NCI-H2227 (cell line): ENCODE measurements around the gene TSHB.

ENCODE experiments used
- DNase-seq: peaks from one replicate; lab custom pipeline; 2025; ENCODE audit not compliant: unreplicated experiment; lab: John Stamatoyannopoulos, UW

The TSHB gene

DNA sequence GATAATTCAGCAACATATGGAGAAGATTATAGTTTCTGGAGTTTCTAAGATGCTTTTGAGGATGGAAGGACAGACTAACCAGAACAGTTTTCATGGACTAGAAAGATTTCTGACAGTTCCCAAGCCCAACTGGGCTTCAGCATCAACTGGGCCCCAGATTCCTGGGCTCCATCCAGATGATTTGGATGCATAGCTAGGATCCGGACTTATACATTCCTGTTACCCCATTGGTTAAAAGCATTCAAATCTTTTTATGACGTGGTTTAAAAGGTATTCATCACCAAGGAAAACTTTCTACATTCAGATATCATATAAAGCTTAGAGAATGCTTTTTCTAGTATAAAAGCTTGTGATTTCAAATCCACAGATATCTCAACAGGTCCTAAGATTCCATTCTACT, 29.7 kb downstream of the TSHB start:
- DNase-seq = no peak

DNA sequence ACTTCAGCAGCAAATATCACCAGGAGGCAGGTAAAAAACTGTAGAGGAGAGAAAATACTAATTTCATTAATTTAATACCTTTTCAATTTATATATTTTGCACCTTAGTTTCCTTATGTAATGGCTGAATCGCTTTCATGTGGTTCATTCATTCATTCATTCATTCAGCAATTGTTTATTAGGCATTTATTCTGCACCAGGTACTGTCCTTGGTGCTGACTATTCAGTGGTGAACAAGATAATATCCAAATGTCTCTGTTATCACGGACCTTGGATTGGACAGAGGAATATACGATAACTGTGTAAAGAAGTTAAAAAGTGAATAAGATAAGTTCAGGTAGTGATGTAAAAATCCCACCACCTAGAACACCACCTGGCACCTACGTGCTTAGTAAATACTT, 30.9 kb downstream of the TSHB start:
- no peak for DNase-seq

DNA sequence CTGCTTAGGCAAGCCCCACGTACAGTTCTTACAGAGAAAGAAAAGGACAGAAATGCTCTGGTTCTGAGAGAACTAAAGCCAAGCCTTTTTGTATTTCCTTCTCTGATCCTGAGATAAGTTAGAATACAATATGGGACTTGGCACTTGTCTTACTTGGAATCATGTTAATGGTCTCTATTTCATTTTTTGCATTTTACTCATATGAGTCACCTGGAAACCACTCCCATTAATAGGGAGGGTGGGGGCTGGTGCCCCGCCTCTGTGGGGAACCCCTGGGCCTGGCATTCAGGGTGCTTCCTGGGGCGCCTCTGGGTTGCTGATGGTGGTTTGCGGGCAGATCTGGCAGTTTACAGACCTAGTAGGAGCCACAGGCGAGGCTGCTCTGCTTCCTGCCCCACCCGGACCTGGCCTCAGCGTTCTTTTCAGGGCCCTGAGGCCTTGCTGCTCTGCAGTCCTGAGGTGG, 32.9 kb downstream of the TSHB start:
- no peak for DNase-seq

DNA sequence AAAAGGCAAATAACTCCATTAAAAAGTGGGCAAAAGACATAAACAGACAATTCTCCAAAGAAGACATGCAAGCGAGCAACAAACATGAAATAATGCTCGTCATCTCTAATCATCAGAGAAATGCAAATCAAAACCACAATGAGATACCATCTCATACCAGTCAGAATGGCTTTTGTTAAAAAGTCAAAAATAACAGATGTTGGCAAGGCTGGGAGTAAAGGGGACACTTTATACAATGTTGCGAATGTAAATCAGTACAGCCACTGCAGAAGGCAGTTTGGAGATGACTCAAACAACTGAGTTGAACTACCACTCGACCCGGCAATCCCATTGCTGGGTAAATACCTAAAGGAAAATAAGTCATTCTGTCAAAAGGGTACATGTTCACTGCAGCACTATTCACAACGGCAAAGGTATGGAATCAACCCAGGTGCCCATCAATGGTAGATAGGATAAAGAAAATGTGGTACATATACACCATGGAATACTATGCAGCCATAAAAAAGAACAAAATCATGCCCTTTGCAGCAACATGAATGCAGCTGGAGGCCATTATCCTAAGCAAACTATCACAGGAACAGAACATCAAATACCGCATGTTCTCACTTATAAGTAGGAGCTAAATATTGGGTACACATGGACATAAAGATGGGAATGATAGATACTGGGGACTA, 33.7 kb downstream of the TSHB start:
- no peak for DNase-seq

DNA sequence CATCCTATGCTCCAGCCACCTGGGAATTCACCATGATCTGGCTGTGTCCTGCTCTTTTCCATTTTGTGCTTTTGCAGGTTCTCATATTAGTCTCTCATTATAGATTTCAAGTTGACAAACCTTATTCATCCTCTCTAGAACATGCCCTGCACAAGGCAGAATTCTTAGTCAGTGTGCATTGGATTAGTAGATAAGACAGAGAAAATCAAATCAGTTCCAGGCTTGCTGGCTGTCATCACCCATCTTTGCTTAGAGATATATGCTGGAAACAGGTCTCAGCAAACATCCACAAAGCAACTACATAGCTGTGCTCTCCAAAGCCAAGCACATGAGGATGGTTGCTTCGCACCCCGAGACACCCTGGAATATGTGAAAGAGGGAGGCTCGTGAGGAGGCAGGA, 34.8 kb downstream of the TSHB start:
- no peak for DNase-seq

DNA sequence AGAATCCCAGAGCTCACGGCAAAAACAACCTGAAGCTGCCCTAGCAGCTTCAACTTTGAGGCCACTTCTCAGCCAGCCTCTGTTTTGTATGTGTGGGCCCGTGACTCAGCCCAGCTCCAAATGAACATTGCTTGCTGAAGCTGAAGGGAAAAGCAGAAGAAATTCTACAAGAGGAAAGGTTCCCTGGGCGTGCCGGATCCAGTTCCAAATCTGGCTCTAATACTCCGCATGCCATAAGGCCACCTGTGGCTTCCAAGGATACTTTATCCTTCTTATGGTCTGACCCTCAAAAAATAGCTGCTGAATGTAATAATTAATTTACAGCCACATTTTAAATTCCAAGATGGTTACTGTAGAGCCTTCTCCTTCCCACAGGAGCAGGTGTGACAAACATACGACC, 35.4 kb downstream of the TSHB start:
- no peak for DNase-seq

DNA sequence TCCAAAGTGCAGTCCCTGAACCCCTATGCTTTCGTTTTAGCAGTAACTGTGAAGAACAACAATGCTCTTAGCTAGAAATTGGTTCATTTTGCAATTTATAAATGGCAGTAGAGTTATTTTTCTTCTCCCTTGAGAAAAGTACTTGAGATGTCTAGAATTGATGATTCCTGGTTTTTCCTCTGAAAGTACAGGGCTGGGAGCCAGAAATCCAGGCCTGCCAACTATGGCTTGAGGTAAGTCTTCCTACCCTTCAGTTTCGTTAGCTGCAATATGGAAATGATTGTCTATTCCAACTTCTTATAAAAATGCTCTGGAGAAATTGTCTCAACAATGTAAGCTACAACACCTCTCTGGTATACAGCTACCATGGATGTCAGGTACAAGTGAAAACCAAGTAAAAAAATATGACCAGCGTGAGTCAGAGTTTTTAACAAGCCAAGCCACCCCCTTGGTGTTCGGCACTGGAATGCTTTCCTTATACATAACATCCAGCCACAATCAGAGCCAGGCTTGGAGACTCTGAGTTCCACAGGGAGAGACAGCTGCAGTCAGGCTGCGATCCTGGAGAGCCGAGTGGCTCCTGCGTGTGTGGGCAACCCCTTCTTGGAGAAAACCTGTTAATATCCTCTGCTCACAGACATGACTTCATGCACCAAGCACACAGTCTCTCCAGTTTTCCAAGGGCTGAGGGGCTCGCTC, 37.7 kb downstream of the TSHB start:
- DNase-seq = no peak

DNA sequence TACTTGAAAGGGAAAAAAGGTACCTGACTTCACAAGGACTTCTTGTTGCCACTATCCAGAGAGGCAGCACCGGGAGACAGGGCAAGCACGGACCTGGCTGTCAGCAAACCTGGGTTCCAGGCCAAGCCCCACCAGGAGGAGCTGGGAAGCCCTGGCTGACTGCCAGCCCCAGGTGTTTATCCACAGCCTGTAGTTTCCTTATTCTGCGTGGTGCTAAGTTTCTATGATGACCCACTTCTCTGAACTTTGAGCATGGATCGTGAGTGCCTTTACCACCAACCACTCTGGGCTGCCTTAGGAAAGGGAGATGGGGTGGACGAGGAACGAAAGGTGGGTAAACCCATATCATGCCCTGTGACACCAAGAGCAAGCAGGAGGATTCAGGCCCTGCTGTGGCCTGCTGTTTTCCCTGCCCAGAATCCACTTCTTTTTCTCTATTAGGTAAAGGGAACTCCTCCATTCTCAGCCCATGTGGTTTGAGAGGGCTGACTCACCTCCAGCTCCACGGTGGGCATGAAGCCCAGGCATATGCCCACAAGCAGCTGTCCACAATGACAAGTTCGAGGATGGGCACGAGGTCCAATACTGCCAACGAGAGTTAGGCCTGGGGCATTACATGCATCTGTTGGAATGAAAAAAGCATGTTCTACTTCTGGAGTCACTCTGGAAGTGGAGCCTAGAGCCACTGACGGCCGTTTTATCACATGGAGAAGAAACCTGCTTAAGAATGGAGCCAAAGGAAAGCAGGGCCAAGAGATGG, 39.4 kb downstream of the TSHB start:
- no peak for DNase-seq

DNA sequence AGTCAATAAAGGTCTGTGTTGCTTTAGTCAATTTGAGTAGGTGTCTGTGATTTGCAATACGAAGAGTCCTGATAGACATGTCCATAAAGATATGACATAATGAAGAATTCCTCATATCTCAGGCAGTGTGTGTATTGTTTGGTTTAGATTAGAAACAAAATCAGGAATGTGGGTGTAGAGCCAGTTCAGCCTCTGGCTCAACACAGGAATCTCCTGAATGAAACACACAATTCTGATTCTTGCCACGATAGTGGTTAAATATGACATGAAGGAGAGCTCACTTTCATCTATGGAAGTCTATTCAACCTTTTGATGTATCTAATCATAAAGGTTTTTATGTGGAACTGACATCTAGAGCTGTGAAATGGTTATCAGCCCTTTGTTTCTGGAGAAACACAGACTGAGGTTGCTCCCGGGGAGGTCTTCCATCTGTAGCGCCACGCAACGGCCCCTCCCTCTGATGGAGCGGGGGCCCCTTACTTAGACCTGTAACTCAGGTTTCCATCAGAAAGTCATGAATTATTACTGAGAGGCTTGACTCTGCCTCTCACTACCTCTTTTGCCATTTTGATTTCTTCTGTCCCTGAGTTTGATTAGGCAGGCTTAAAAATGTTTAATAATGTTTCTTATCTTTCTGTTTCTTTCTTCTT, 40.2 kb downstream of the TSHB start:
- no peak for DNase-seq

DNA sequence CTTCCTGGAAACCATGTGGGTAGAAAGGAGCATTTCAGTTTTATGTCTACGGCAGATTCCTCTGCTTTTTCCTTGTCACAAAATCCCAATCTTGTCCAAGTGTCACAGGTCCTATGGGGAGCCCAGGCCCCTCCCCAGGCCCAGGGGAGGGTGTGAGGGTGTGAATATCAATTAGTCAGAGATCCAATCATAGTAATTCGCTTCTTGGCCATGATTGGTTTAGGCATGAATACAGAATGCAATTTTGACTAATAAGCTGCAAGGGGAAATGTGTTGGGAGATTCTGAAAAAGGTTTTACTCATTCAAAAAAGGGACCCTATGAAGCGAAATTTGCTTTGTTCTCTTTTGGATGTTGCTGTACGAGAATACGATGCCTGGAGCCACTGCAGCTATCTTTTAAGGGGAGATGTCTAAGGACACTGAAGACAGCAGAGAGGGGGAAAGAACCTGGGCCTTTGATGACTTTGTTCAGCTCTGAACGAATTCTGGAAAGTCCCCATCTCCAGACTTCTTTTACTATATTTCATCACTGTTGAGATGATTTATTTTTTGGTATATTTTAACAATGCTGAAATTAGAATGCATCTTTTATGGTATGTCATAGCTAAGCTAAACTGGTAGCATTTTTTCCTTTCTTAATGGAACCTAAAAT, 41.5 kb downstream of the TSHB start:
- DNase-seq = no peak

DNA sequence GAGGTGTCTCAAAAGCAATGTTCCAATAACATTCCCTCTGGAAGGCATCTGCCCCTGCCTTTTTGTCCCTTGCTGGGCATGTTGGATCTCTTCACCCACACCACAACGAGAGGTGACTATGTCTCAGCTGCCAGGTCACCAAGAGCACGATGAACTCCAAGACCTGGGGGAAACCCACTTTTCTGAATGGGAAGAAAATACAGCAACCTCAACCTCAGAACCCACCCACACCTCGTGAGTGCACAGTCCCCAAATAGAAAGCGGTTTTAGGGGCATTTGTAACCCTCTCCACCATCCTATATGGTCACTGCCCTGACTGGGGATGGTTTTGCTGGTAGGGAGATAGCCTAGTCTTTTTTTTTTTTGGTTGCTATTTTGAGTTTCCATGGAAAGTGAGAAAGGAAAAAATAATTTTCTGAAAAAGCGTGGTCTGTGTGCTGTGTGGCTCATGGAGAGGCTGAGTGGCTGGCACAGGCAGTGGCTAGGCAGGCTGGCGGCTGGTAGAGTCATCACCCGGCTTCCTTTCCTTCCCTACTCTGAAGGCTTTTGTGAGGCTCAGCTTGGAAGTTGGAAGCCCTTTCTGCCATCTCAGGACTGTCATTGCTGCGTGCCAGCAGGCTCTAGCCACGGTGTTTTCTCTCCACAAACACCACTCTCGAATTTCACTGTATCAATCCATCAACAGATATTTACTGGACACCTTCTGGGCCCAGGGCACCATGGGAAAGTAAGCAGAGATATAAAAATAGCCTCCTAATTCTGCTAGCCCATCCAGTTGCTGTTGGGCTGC, 43.9 kb downstream of the TSHB start:
- no peak for DNase-seq

DNA sequence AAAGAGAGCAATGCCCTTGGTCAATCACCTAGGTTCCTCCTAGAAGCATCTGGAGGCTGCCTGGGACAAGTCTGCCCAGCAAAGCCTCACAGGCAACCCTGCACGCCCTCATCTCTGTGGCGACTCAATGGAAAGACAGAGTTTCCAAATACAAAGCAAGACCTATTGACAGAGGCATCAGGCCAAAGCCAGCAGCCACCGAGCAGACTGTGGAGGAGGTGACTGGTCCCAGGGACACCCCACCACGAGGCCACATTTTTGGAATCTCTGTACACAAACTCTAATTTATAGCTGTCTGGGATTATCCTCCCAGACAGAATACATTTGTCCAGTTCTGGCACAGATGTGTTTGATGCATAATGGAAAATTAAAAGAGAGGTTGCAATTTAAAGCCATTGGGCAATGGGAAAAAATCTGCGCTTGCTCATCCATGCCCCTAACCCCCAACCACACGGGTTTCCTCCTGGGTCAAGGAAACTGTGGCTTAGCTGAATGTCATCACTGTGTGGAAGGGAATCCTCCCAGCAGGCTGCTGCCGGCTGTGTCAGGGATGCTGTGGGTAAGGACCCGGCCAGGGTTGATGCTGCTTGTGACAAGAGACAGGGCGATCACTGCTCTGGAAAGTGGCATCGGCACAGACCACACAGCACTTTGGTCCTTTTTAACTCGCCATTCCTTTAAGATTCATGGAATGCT, 45.4 kb downstream of the TSHB start:
- no peak for DNase-seq

DNA sequence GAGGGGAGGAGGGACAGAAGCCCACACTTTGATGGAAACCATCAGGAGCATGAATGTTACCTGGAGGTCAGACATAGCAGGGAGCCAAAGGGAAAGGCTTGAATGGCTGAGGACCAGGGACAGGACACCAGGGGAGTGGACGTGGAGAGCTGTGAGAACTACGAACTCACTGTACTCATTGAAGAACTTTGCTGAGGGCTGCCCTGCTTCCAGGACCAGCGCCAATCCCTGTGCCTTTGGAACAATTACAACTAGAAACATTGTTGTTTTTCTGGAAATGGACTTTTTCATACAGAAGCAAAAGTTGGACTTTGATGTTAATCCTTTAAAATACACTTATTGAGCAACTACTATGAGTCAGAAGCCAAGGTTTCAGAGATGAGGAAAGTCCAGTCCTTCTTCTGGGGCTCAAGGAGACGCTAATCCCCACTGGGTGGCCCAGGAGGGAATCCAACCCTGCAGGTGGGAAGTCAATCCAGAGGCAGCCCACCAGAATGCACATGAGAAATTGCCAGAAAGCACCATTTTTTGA, 46.8 kb downstream of the TSHB start:
- no peak for DNase-seq

DNA sequence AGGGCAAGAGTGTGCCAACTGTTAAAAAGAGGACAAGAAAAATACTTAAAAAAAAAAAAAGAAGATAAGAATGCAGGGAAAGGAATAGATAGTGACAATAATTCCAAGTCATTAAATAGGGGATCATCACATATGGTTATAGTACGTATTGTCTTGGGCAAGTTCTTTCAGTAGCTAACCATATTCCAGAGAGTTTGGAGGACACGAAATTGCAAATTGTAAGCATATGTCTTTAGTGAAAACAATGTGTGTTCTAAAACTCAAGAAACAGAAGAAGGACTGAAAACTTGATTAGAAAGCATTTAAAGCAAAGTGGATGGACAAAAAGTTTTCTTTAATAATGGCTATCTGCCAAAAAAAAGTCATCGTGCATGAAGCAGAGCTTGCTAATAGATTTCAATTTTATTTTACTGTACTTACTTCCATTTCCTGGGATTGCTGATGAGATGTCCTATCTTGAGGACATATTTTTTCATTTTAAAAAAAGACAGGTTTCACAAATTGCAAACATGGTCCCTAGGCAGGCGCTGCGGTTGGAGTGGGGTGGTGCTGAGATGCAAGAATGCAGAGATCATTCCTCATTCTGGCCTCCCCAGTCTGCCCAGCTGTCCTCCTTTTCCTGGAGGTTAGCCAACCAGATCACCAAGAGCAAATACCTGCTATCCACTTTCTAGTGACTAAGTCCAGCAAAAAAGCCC, 47.8 kb downstream of the TSHB start:
- DNase-seq = no peak

DNA sequence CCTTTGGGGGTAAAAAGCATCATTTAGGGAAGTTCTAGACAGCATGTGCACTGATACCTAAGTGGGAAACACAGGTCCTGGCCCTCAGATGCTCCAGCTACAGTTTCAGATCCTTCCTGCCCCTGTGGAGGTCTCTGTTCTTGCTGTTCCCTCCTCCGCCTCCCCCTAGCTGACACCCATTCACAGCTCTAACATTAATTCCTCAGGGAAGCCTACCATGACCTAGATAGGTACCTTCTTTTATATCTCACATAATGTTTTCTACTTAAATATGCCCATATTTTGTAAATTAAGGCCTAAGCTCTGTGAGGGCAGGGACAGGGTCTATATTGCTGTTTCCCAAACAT, 48.3 kb downstream of the TSHB start:
- DNase-seq = no peak

DNA sequence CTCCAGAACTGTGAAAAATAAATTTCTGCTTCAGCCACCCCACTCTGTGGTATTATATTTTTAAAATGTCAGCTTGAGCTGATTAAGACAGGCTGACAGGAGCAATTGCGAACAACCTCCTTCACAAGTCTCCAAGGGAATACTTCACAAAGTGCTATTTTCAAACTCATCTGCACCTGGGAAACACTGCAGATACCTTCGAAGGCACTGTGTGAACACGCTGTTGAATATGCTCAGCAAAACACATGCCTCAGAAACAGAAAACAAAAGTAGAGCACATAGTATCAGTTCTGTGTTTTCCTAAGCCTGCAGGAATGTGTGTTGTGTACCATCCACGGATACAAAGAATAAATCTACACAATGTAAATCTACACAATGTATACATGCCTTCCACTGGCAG, 49.1 kb downstream of the TSHB start:
- no peak for DNase-seq

DNA sequence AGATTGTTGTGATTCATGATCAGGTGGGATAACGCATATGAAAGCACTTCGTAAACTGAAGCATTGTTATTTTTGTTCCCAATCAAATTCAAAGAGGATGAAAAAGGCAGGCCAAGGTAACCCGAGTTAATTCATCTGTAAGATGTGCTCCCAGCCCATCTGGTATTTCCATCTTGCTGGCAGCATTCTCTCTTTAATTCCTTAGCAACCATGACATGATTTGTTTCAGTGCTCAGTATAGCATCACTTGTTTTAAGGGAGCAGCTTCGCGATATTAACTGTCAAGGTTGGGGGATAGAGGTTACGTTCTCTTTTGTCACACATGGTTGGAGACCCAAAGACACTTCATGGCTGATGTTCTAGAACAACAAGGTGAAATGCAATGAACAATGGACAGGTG, 53.3 kb downstream of the TSHB start:
- no peak for DNase-seq
